H1 (cell line): ENCODE measurements around the gene TBC1D10A. TPM values are rescaled to one million over a fixed set of nuclear protein-coding genes. Genes with fewer than 3 reads are reported as not detected.

Experiments
- CTCF ChIA-PET: fragments of 300-600 bp; sonication (Branson Sonifier 250); formaldehyde crosslinking; loops from one replicate; lab custom pipeline; 2021; ENCODE audit not compliant: partially characterized antibody; lab: Charles Lee
- POLR2A ChIA-PET: fragments of 300-600 bp; sonication (Branson Sonifier 250); formaldehyde crosslinking; loops from one replicate; lab custom pipeline; 2021; ENCODE audit warnings: inconsistent platforms; ENCODE audit not compliant: partially characterized antibody; lab: Charles Lee
- DNase-seq, 2 experiments: peaks; one replicate each; pipeline versions ENCODE4 v3.0.0 to v3.0.0-alpha.2; 2010 to 2022; ENCODE audit warnings: low spot score in 2 of 2, low read depth in 1 of 2, mixed read lengths in 1 of 2
- FAIRE-seq: peaks from 2 replicates; lab custom pipeline; 2011; peaks lifted over from hg19 to GRCh38; lab: Jason Lieb, UNC
- H2AFZ ChIP-seq: 2 replicates; pipeline ENCODE4 v1.8.1; 2012; ENCODE audit warnings: low read length, inconsistent platforms
- H2AK5ac ChIP-seq: 2 replicates; pipeline ENCODE4 v1.6.1; 2013; ENCODE audit warnings: low read depth, low read length
- H2BK120ac ChIP-seq: replicated peaks from 2 replicates; pipeline ENCODE3; 2013; ENCODE audit warnings: low read depth, low read length, inconsistent platforms
- H2BK12ac ChIP-seq: 2 replicates; pipeline ENCODE4 v1.6.1; 2013; ENCODE audit warnings: low read depth, low read length
- H2BK15ac ChIP-seq: 2 replicates; pipeline ENCODE4 v1.6.1; 2013; ENCODE audit warnings: low read length
- H2BK20ac ChIP-seq: 2 replicates; pipeline ENCODE4 v1.6.1; 2013; ENCODE audit warnings: low read length
- H2BK5ac ChIP-seq: 2 replicates; pipeline ENCODE4 v1.6.1; 2013; ENCODE audit warnings: low read depth, low read length
- H3K14ac ChIP-seq: 2 replicates; pipeline ENCODE4 v1.6.1; 2013; ENCODE audit warnings: inconsistent platforms; ENCODE audit not compliant: insufficient read length
- H3K18ac ChIP-seq: 2 replicates; pipeline ENCODE4 v1.6.1; 2013; ENCODE audit warnings: low read length; ENCODE audit errors: extremely low read depth
- H3K23ac ChIP-seq: 2 replicates; pipeline ENCODE4 v1.6.1; 2013; ENCODE audit warnings: inconsistent platforms; ENCODE audit not compliant: insufficient read length
- H3K23me2 ChIP-seq: 2 replicates; pipeline ENCODE4 v1.6.1; 2013; ENCODE audit warnings: low read depth, low read length
- H3K27ac ChIP-seq: 2 replicates; pipeline ENCODE4 v1.6.1; 2011; ENCODE audit warnings: low read depth, low read length, inconsistent platforms
- H3K27me3 ChIP-seq, 4 experiments: replicated peaks in 1 of 4; 1 replicate in 1 of 4; 2 replicates in 3 of 4; pipeline versions ENCODE4 v1.6.1 to v1.8.1; 2011 to 2013; ENCODE audit warnings: low read length in 3 of 4, mild to moderate bottlenecking in 3 of 4, inconsistent platforms in 2 of 4, mixed read lengths in 2 of 4, moderate library complexity in 1 of 4; ENCODE audit not compliant: control insufficient read depth in 3 of 4, insufficient read depth in 3 of 4; ENCODE audit errors: extremely low read depth in 1 of 4
- H3K36me3 ChIP-seq, 4 experiments: 2 replicates each; pipeline versions ENCODE4 v1.6.1 to v1.8.1; 2011 to 2013; ENCODE audit warnings: mild to moderate bottlenecking in 4 of 4, low read length in 3 of 4, moderate library complexity in 2 of 4, control low read depth in 1 of 4, inconsistent platforms in 1 of 4; ENCODE audit not compliant: insufficient read depth in 4 of 4, control insufficient read depth in 2 of 4
- H3K4ac ChIP-seq: replicated peaks from 2 replicates; pipeline ENCODE3; 2013; ENCODE audit warnings: low read length, low read depth, mixed read lengths, inconsistent platforms; ENCODE audit not compliant: insufficient read length
- H3K4me1 ChIP-seq, 4 experiments: replicated peaks in 1 of 4; 1 replicate in 1 of 4; 2 replicates in 3 of 4; pipeline versions ENCODE4 v1.6.1 to v1.8.1; 2011 to 2013; ENCODE audit warnings: low read length in 3 of 4, inconsistent platforms in 2 of 4, mixed read lengths in 1 of 4; ENCODE audit not compliant: insufficient read depth in 4 of 4, control insufficient read depth in 3 of 4
- H3K4me2 ChIP-seq, 2 experiments: 2 replicates each; pipeline versions ENCODE4 v1.6.1 to v1.8.1; 2011 to 2013; ENCODE audit warnings: low read depth in 2 of 2, low read length in 2 of 2, control low read depth in 1 of 2, inconsistent platforms in 1 of 2, mild to moderate bottlenecking in 1 of 2; ENCODE audit not compliant: insufficient read depth in 1 of 2
- H3K4me3 ChIP-seq, 4 experiments: fragments of 200-600, 300-600 bp in 1 of 4; sonication (generic), shearing (Covaris generic), sonication (Bioruptor Twin) in 1 of 4; 2 replicates each; pipeline versions ENCODE4 v1.5.1 to v1.8.1; 2011 to 2016; ENCODE audit warnings: low read length in 4 of 4, low read depth in 3 of 4, control low read depth in 2 of 4, inconsistent platforms in 2 of 4, mild to moderate bottlenecking in 2 of 4, mixed read lengths in 1 of 4, moderate library complexity in 1 of 4; ENCODE audit not compliant: insufficient read depth in 2 of 4; ENCODE audit errors: extremely low read depth in 1 of 4
- H3K56ac ChIP-seq: replicated peaks from 2 replicates; pipeline ENCODE3; 2013; ENCODE audit warnings: low read depth, mild to moderate bottlenecking, mixed read lengths, low read length, inconsistent platforms; ENCODE audit not compliant: insufficient read length
- H3K79me1 ChIP-seq: 2 replicates; pipeline ENCODE4 v1.6.1; 2013; ENCODE audit warnings: low read depth, low read length, control low read depth
- H3K79me2 ChIP-seq, 2 experiments: 2 replicates each; pipeline versions ENCODE4 v1.6.1 to v1.8.1; 2012 to 2013; ENCODE audit warnings: low read length in 2 of 2, mild to moderate bottlenecking in 2 of 2, inconsistent platforms in 1 of 2; ENCODE audit not compliant: insufficient read depth in 2 of 2, control insufficient read depth in 1 of 2
- H3K9ac ChIP-seq, 4 experiments: replicated peaks in 1 of 4; 1 replicate in 1 of 4; 2 replicates in 3 of 4; pipeline versions ENCODE4 v1.6.1 to v1.8.1; 2011 to 2013; ENCODE audit warnings: low read depth in 3 of 4, low read length in 3 of 4, control low read depth in 2 of 4, mild to moderate bottlenecking in 2 of 4, moderate library complexity in 2 of 4, inconsistent platforms in 1 of 4; ENCODE audit errors: extremely low read depth in 1 of 4
- H3K9me3 ChIP-seq, 2 experiments: 2 replicates each; pipeline versions ENCODE4 v1.6.1 to v1.8.1; 2012 to 2013; ENCODE audit warnings: mild to moderate bottlenecking in 2 of 2, moderate library complexity in 2 of 2, control low read depth in 1 of 2, inconsistent platforms in 1 of 2, low read depth in 1 of 2, low read length in 1 of 2, mixed read lengths in 1 of 2; ENCODE audit not compliant: insufficient read depth in 2 of 2
- H4K20me1 ChIP-seq, 2 experiments: replicated peaks in 1 of 2; 2 replicates each; pipeline versions ENCODE3 to v1.8.1; 2011 to 2013; ENCODE audit warnings: inconsistent platforms in 2 of 2, low read length in 2 of 2, mild to moderate bottlenecking in 1 of 2; ENCODE audit not compliant: insufficient read depth in 2 of 2, control insufficient read depth in 1 of 2
- H4K5ac ChIP-seq: 2 replicates; pipeline ENCODE4 v1.6.1; 2013; ENCODE audit warnings: low read length, low read depth, mixed read lengths, inconsistent platforms; ENCODE audit not compliant: insufficient read length
- H4K8ac ChIP-seq: 2 replicates; pipeline ENCODE4 v1.8.0; 2013; ENCODE audit warnings: mild to moderate bottlenecking, moderate library complexity, low read length, inconsistent platforms; ENCODE audit not compliant: insufficient read depth; ENCODE audit errors: extremely low read depth
- H4K91ac ChIP-seq: replicated peaks from 2 replicates; pipeline ENCODE3; 2013; ENCODE audit warnings: low read length, mixed read lengths, inconsistent platforms; ENCODE audit not compliant: insufficient read length
- ASH2L ChIP-seq: fragments of 200-600, 300-600 bp; sonication (generic); IDR thresholded peaks from one replicate; pipeline ENCODE4 v1.7.1; 2017; ENCODE audit warnings: low read length
- HDAC6 ChIP-seq: IDR thresholded peaks from one replicate; pipeline ENCODE4 v1.7.1; 2012; ENCODE audit warnings: low read depth, mild to moderate bottlenecking, inconsistent platforms, low read length, moderate library complexity
- SAP30 ChIP-seq: fragments of 300-600 bp; sonication (generic); IDR thresholded peaks from 2 replicates; pipeline ENCODE4 v1.7.1; 2012; ENCODE audit warnings: low read length, moderate library complexity, mild to moderate bottlenecking, inconsistent platforms; ENCODE audit not compliant: insufficient read depth, insufficient replicate concordance
- WGBS, 2 experiments: shearing (Covaris generic) in 1 of 2; methylation state at CpG; one replicate each; pipeline versions ENCODE4 v1.1.6 to v1.1.7; 2013 to 2015; ENCODE audit warnings: low lambda C conversion rate in 2 of 2, mixed read lengths in 2 of 2, inconsistent platforms in 1 of 2, low coverage in 1 of 2, missing lambda C conversion rate in 1 of 2; ENCODE audit not compliant: insufficient replicate concordance in 2 of 2, insufficient coverage in 1 of 2, insufficient read length in 1 of 2; ENCODE audit errors: extremely low coverage in 1 of 2, missing lambda C conversion rate in 1 of 2; 5-methylcytosine and 5-hydroxymethylcytosine counted together
- polyA plus RNA-seq, 7 experiments: library from polyadenylated mRNA; depleted of rRNA in 3 of 7; stranded (reverse) in 5 of 7; unstranded in 2 of 7; fragments of >200 nt in 5 of 7; fragments of 200-250 nt in 2 of 7; gene quantifications; 1 replicate in 5 of 7; 2 replicates in 1 of 7; 4 replicates in 1 of 7; pipeline versions ENCODE4 v1.2.1 to v1.2.3, GENCODE V29; 2011 to 2013; ENCODE audit warnings: missing spikeins in 2 of 7, mixed read lengths in 2 of 7
- total RNA-seq: library from RNA; stranded (reverse); fragmentation: NEBNext Ultra II Directional; extraction: Animal tissue kit (Norgen Biotek cat#: 25700); gene quantifications from 2 replicates; pipeline ENCODE4 v1.2.1, GENCODE V29; 2021

The TBC1D10A gene
- total and polyA plus RNA-seq, 2 of the 8 experiments (the other 6 are each of a cell fraction or from before 2014, with no cell fraction given): 5.4 to 7.0 TPM

GRCh38 chr22:30308093-30308492 lies 18.6 kb downstream of the TBC1D10A start:
- no peak overlapping the region for H3K4me2 ChIP-seq
- no peak overlapping the region for H2BK20ac ChIP-seq
- DNase-seq: no peak
- no peak overlapping the region for H3K18ac ChIP-seq
- no peak overlapping the region for H3K56ac ChIP-seq
- H4K91ac ChIP-seq: no peak overlapping the region
- peaks cover 0 to 2% of the 10 kb centered on the region in 2 experiments for H4K20me1 ChIP-seq
- no peak overlapping the region for H3K23ac ChIP-seq
- peaks cover 0 to 5% (median 1%) of the 10 kb centered on the region in 4 experiments; a peak in 3 of 7 replicates for H3K4me1 ChIP-seq
- H2AK5ac ChIP-seq: no peak overlapping the region
- no peak overlapping the region for H2BK12ac ChIP-seq
- TF ChIP-seq SAP30: no peak
- no peak for TF ChIP-seq ASH2L
- TF ChIP-seq HDAC6: no peak
- no peak overlapping the region for H4K5ac ChIP-seq
- ChIA-PET POLR2A (no interaction called here), CTCF (interaction anchor here (1.1 to 1.8 kb wide), 3 partner anchors 9 to 20 kb away, joined by 3 to 5 read pairs (median 4); no protein-coding TSS in a partner anchor)
- H3K79me1 ChIP-seq: no peaks in the 10 kb centered on the region
- no peak overlapping the region for H2BK15ac ChIP-seq
- H3K4me3 ChIP-seq: no peak overlapping the region
- no peaks in the 10 kb centered on the region for H3K27me3 ChIP-seq
- no peaks in the 10 kb centered on the region for H3K9me3 ChIP-seq
- no peaks in the 10 kb centered on the region for H3K36me3 ChIP-seq
- H2AFZ ChIP-seq: no peak overlapping the region
- H3K14ac ChIP-seq: no peak overlapping the region
- H4K8ac ChIP-seq: no peak overlapping the region
- H2BK120ac ChIP-seq: no peak overlapping the region
- H2BK5ac ChIP-seq: no peak overlapping the region
- no peak overlapping the region for H3K9ac ChIP-seq
- 88% methylated on average over 2 of the region's 2 CpGs; no CpG with 5 or more reads in 1 of the 2 experiments for WGBS, 2 experiments
- FAIRE-seq: no peak
- no peaks in the 10 kb centered on the region for H3K23me2 ChIP-seq
- H3K79me2 ChIP-seq: no peaks in the 10 kb centered on the region
- H3K27ac ChIP-seq: no peak overlapping the region
- no peak overlapping the region for H3K4ac ChIP-seq
